HG03039 (cell line): ENCODE measurements around the gene ATRN.

ENCODE experiments used
- ATAC-seq: cut with Tn5 transposase; IDR thresholded peaks from one replicate; pipeline ENCODE4 v1.9.1; 2021; ENCODE audit warnings: mild to moderate bottlenecking, moderate library complexity; ENCODE audit not compliant: unreplicated experiment

ATRN gene

GRCh38 chr20:3691306-3691705, 220.5 kb downstream of the ATRN start:
- no peak for ATAC-seq

DNA sequence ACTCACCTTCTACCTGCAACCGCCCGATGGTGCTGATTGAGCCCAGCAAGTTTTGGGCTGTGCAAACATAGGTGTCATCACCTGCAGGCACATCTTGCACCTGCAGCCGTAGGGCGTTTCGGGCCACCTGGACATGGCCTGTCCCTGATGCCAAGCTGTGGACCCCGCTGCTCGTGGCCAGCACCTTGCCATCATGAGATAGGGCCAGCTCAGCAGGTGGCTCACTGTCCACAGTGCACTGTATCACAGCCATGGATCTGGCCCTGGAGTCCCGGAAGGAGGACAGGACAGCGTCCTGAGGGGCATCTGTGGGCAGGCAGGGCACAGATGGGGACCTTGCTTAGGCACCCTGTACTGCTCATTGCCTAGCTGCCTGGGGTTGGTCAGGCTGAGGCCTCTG, 221.1 kb downstream of the ATRN start:
- ATAC-seq = no peak

DNA sequence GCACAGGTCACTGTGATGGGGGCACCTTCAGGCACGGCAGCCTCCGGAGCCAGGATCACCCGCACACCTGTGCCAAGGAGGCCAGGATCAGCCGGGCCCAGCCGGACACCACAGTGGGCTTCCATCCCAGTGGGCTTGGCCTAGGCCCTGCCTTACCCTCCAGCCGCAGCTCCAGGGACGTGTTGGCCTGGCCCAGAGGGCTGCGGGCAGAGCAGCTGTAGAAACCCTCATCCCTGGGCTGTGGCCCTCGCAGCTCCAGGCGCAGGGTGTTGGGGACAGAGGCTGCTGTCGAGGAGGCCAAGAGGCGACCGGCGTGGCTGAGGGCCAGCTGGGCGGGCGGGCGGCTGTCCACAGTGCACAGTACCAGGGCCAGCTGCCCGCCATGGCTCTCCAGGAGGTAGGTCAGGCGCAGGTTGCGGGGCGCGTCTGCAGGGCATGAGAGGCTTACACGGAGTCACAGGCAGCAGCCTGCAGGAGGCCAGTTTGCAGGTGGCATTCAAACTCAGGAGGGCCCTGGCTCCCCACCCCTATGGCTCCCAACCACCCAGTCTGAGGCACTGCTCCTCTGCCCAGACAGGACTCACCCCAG, 222.0 kb downstream of the ATRN start:
- ATAC-seq = no peak

DNA sequence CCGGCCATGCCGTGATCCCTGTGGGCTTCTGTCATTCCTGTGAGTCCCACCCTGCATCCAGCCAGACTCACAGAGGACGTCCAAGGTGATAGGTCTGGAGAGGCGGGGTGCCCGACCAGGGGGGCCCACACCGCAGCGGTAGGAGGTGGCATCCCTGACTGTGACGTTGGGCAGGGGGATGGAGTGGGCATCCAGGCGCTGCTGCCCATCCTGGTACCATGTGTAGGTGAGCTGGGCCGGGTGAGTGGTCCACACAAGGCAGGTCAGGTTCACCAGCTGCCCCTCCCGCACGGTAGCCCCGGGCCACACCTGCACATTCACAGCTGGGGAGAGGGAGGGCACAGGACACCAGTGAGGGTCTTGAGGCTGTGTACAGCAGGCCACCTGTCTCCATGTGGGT, 222.6 kb downstream of the ATRN start:
- ATAC-seq = no peak

DNA sequence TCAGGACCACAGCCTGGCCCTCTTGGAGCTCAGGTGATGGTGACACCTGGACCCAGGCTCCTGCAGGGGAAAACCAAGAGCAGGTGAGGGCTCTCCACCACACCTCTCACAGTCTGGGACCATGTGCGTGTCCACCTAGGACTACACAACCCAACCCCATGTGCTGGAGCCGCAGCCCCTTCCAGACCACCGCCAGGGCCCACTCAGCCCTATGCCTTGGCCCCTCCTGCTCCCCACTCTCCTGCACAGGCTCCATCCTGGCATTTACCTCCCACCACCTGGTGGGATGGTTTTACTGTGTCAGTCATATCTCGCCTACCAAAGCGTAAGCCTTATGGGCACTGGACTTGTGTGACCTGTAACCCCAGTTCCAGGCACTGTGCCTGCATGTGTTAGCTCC, 224.0 kb downstream of the ATRN start:
- no peak for ATAC-seq

GRCh38 chr20:3696200-3696599, 225.4 kb downstream of the ATRN start:
- no peak for ATAC-seq

DNA sequence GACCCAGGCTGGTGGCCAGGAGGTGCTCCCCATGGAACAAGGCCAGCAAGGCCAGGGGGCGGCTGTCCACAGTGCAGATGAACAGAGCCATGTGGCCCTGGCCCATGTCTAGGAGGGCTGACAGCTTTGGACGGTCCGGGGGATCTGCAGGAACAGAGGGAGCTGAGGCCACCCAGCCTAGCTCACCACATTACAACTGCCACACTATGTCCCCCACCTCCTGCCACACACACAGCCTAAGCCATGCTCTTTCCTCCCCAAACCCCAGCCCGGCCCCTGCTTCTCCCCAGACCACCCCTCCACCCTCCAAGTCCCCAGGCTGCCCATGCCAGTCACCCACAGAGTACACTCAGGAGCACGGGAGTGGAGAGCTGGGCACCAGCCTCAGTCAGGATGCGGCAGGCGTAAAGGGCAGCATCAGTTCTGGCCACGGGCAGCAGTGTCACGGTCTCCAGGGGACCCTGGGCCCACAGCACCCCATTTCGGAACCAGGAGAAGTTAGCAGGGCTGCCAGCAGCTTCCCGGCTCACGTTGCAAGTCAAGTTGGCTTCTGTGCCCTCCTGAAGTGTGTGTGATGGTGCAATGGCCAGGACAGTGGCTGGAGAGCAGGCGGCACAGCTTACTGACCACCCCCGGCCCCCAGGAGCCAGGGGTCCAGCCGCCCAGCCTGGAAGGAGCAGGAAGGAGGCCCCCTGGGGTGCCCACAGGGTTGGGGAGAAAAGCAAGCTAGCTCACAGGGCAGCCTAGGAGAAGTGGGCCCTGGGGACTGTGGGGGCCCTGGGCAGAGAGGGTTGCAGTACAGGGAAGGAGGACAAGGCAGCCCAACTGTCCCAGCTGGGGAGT, 226.1 kb downstream of the ATRN start:
- ATAC-seq = no peak

- ATAC-seq = no peak
Observed at GRCh38 chr20:3697588-3698305, 226.9 kb downstream of the ATRN start.

- ATAC-seq = no peak
Observed at GRCh38 chr20:3698591-3699001, 227.8 kb downstream of the ATRN start.

GRCh38 chr20:3699037-3699436, 228.2 kb downstream of the ATRN start:
- ATAC-seq = no peak
